GM12878 (cell line): ENCODE data around the gene GGPS1. TPM values are rescaled to one million over a fixed set of nuclear protein-coding genes. Genes with fewer than 3 reads are reported as not detected.

Experiments used
- ASH2L ChIP-seq: fragments of 300-600, 200-600 bp; sonication (generic); IDR thresholded peaks from 2 replicates; pipeline ENCODE4 v1.6.1; 2017; ENCODE audit warnings: low read depth, mild to moderate bottlenecking, borderline replicate concordance
- ATF7 ChIP-seq: fragments of 450-650 bp; IDR thresholded peaks from 2 replicates; pipeline ENCODE4 v1.6.1; 2016; ENCODE audit warnings: low read depth, mild to moderate bottlenecking
- HSF1 ChIP-seq: fragments of 150-350 bp; IDR thresholded peaks from 2 replicates; pipeline ENCODE4 v1.6.1; 2014; ENCODE audit warnings: mild to moderate bottlenecking, low read depth, low read length
- IRF5 ChIP-seq: fragments of 450-650 bp; IDR thresholded peaks from 2 replicates; pipeline ENCODE4 v1.6.1; 2017; ENCODE audit warnings: borderline replicate concordance
- LARP7 ChIP-seq: fragments of 450-650 bp; IDR thresholded peaks from 2 replicates; pipeline ENCODE4 v1.6.1; 2017; ENCODE audit warnings: mild to moderate bottlenecking
- NFXL1 ChIP-seq: fragments of 450-650 bp; IDR thresholded peaks from 2 replicates; pipeline ENCODE4 v1.6.1; 2017; ENCODE audit warnings: antibody characterized with exemption, mild to moderate bottlenecking, borderline replicate concordance
- NRF1 ChIP-seq: conservative IDR thresholded peaks from 2 replicates; pipeline ENCODE4 v1.6.1; 2011; ENCODE audit warnings: mild to moderate bottlenecking, low read depth, low read length, improper control_type of control experiment
- POLR2AphosphoS2 ChIP-seq: IDR thresholded peaks from 2 replicates; pipeline ENCODE4 v1.6.1; 2011; ENCODE audit warnings: low read depth, mild to moderate bottlenecking, low read length, improper control_type of control experiment, moderate library complexity
- RELB ChIP-seq: fragments of 450-650 bp; IDR thresholded peaks from 2 replicates; pipeline ENCODE4 v1.6.1; 2017; ENCODE audit warnings: low read depth, mild to moderate bottlenecking, moderate library complexity
- SKIL ChIP-seq: fragments of 450-650 bp; IDR thresholded peaks from 2 replicates; pipeline ENCODE4 v1.6.1; 2017; ENCODE audit warnings: mild to moderate bottlenecking, low read depth, inconsistent platforms; ENCODE audit not compliant: poor library complexity, severe bottlenecking
- SMARCA5 ChIP-seq: fragments of 450-650 bp; IDR thresholded peaks from 2 replicates; pipeline ENCODE4 v1.6.1; 2017; ENCODE audit warnings: mild to moderate bottlenecking
- SREBF1 ChIP-seq: IDR thresholded peaks from 2 replicates; pipeline ENCODE4 v1.6.1; 2012; ENCODE audit warnings: mild to moderate bottlenecking, low read length
- TBL1XR1 ChIP-seq: IDR thresholded peaks from 2 replicates; pipeline ENCODE4 v1.6.1; 2012; ENCODE audit warnings: low read depth, low read length, improper control_type of control experiment
- TCF12 ChIP-seq: IDR thresholded peaks from 2 replicates; pipeline ENCODE4 v1.6.1; 2011; ENCODE audit warnings: low read depth, mild to moderate bottlenecking, low read length
- YBX1 ChIP-seq: fragments of 450-650 bp; IDR thresholded peaks from 2 replicates; pipeline ENCODE4 v1.6.1; 2016; ENCODE audit warnings: antibody characterized with exemption
- YY1 ChIP-seq: IDR thresholded peaks from 2 replicates; pipeline ENCODE4 v1.6.1; 2011; ENCODE audit warnings: low read depth, mild to moderate bottlenecking, low read length
- ZBTB40 ChIP-seq: fragments of 450-650 bp; IDR thresholded peaks from 2 replicates; pipeline ENCODE4 v1.6.1; 2016; ENCODE audit warnings: mild to moderate bottlenecking, moderate library complexity, borderline replicate concordance
- ZNF622 ChIP-seq: fragments of 450-650 bp; IDR thresholded peaks from 2 replicates; pipeline ENCODE4 v1.6.1; 2017; ENCODE audit warnings: mild to moderate bottlenecking, inconsistent platforms
- ZSCAN29 ChIP-seq: fragments of 450-650 bp; IDR thresholded peaks from 2 replicates; pipeline ENCODE4 v1.6.1; 2017; ENCODE audit warnings: mild to moderate bottlenecking, moderate library complexity
- polyA plus RNA-seq, 11 experiments: library from polyadenylated mRNA; depleted of rRNA in 4 of 11; unstranded in 6 of 11; stranded (reverse) in 5 of 11; fragments of >200 nt; fragmentation: Nextera tagmentation in 4 of 11; fragmentation: Illumina TruSeq in 1 of 11; extraction: Ambion mirVana in 4 of 11; extraction: Trizol in 1 of 11; gene quantifications; 1 replicate in 1 of 11; 2 replicates in 10 of 11; pipeline versions ENCODE4 v1.2.1 to v1.2.3, GENCODE V29; 2011 to 2016; ENCODE audit warnings: inconsistent platforms in 2 of 11, missing spikeins in 2 of 11, low read depth in 1 of 11
- total RNA-seq, 4 experiments: library from RNA; depleted of rRNA in 3 of 4; stranded (reverse); fragments of >200 nt in 3 of 4; fragmentation: Illumina TruSeq in 1 of 4; extraction: Trizol in 1 of 4; gene quantifications; 2 replicates each; pipeline versions ENCODE4 v1.2.1 to v1.2.3, GENCODE V29; 2013 to 2021

GGPS1 gene
- total and polyA plus RNA-seq, 10 of the 15 experiments (the other 5 are each of a cell fraction or from before 2014, with no cell fraction given) = 15.1 to 36.0 (median 25.3) TPM

GRCh38 chr1:235328271-235329138, at the start of gene GGPS1 (continued):
- TF ChIP-seq IRF5 = no peak
- no peak for TF ChIP-seq ZNF622
- TF ChIP-seq ATF7 = peak; percentile 92
- TF ChIP-seq SREBF1 = no peak; the same call in 1 of the 2 replicates
- peak; percentile 79 for TF ChIP-seq POLR2AphosphoS2
- TF ChIP-seq YY1 = peak; percentile 91
- peak; percentile 75 for TF ChIP-seq RELB
- peak; percentile 51 for TF ChIP-seq NRF1
- no peak for TF ChIP-seq SMARCA5
- peak; percentile 90 for TF ChIP-seq ZBTB40
- TF ChIP-seq YBX1 = no peak
- no peak for TF ChIP-seq NFXL1
- no peak for TF ChIP-seq SKIL
- no peak for TF ChIP-seq HSF1
- 0 out of 2 replicates have a peak, but pooled peaks have one; percentile 3 for TF ChIP-seq LARP7
- TF ChIP-seq TBL1XR1 = peak; percentile 72
- no peak for TF ChIP-seq TCF12
- peak; percentile 88 for TF ChIP-seq ZSCAN29
- TF ChIP-seq ASH2L = no peak
